Heart left ventricle (tissue), 16 donors: ENCODE results near the gene ABCA7. TPM values are rescaled to one million over a fixed set of nuclear protein-coding genes. Genes with fewer than 3 reads are reported as not detected.

Experiments
- ATAC-seq, 4 donors: fragments of 200-7000 bp; cut with Tn5 transposase; one replicate each; pipeline ENCODE4 v1.9.1; 2020 to 2022; ENCODE audit warnings: moderate library complexity in 4 of 4, mild to moderate bottlenecking in 3 of 4, moderate number of reproducible peaks in 1 of 4
- DNase-seq, 5 donors: peaks; one replicate each; pipeline ENCODE4 v3.0.0-alpha.2; 2020
- H3K27ac ChIP-seq, 12 donors: fragments of 200-600 bp; sonication (generic) in 4 of 12; one replicate each; pipeline versions ENCODE4 v1.5.0 to v1.8.0; 2016 to 2022; ENCODE audit warnings: mild to moderate bottlenecking in 2 of 12
- H3K27me3 ChIP-seq, 9 donors: fragments of 200-600 bp; sonication (generic) in 2 of 9; one replicate each; pipeline versions ENCODE4 v1.5.1 to v1.8.0; 2016 to 2022; ENCODE audit warnings: mild to moderate bottlenecking in 3 of 9
- H3K36me3 ChIP-seq, 9 donors: fragments of 200-600 bp; sonication (generic) in 2 of 9; one replicate each; pipeline versions ENCODE4 v1.5.0 to v1.8.0; 2018 to 2022; ENCODE audit warnings: mild to moderate bottlenecking in 2 of 9
- H3K4me1 ChIP-seq, 12 donors: fragments of 200-600 bp; sonication (generic) in 4 of 12; one replicate each; pipeline versions ENCODE4 v1.5.0 to v1.8.0; 2016 to 2022; ENCODE audit warnings: mild to moderate bottlenecking in 3 of 12
- H3K4me3 ChIP-seq, 12 donors: fragments of 200-600 bp; sonication (generic) in 4 of 12; one replicate each; pipeline versions ENCODE4 v1.5.0 to v1.8.0; 2017 to 2022; ENCODE audit warnings: mild to moderate bottlenecking in 9 of 12, moderate library complexity in 4 of 12
- H3K9me3 ChIP-seq, 12 donors: fragments of 200-600 bp; sonication (generic) in 4 of 12; one replicate each; pipeline versions ENCODE4 v1.5.0 to v1.8.0; 2016 to 2022; ENCODE audit warnings: mild to moderate bottlenecking in 1 of 12
- POLR2A ChIP-seq, 2 donors: fragments of 450-650 bp; IDR thresholded peaks; one replicate each; pipeline ENCODE4 v1.6.1; 2017; ENCODE audit warnings: antibody characterized with exemption in 2 of 2, mild to moderate bottlenecking in 2 of 2, moderate library complexity in 2 of 2
- WGBS, 4 donors: extraction: QIAGEN DNeasy Blood & Tissue Kit in 2 of 4; methylation state at CpG; one replicate each; pipeline versions ENCODE4 v1.1.5 to v1.1.7; 2013 to 2018; 5-methylcytosine and 5-hydroxymethylcytosine counted together
- intact Hi-C, 10 donors: fragments of 100-400 bp; cut with DNase I; formaldehyde crosslinking; loops; one replicate each; pipeline versions ENCODE4 v1.11.1 to v1.14.2; 2022
- polyA plus RNA-seq, 2 donors: library from polyadenylated mRNA; stranded (reverse); fragments of 200-250 nt; gene quantifications; one replicate each; pipeline ENCODE4 v1.2.3, GENCODE V29; 2013
- total RNA-seq, 9 donors: library from RNA; depleted of rRNA in 2 of 9; stranded (reverse); fragments of >200 nt in 2 of 9; fragmentation: NEBNext Ultra II Directional in 3 of 9; extraction: Animal tissue kit (Norgen Biotek cat#: 25700) in 3 of 9; gene quantifications; one replicate each; pipeline versions ENCODE4 v1.1.0 to v1.2.4, GENCODE V29; 2016 to 2023
- TF ChIP-seq, protein P1 (sequence below), 12 donors: fragments of 200-600 bp; sonication (generic) in 4 of 12; IDR thresholded peaks; one replicate each; pipeline versions ENCODE4 v1.5.0 to v1.8.0; 2018 to 2022; ENCODE audit warnings: antibody characterized with exemption in 12 of 12, mild to moderate bottlenecking in 5 of 12
- donor health status: ischemic (EF 13 %, LVEDD 7.1; RV severe dilation, severe dysfunction).
- donor health status: healthy with polysubstance abuse.
- donor health status: DM: no; HTN: yes; CAD: no.
- donor health status: DM: no; HTN: no; CAD: no.
- donor health status: ischemic (EF 25% LVEDD 6.9; RV normal size, moderate dysfunction).
- donor health status: ischemic (EF 25% LVEDD 5.7; RV mildly dilated, moderate dysfunction).
- donor health status: healthy.
- donor health status: DM: yes; HTN: yes; CAD: no.
- donor health status: ischemic (EF 35%, LVEDD 5.7; RV mildly dilated, moderate dysfunction).
- donor health status: nonischemic (EF 11% LVEDD 7.7; RV severe dilation, severe dysfunction).
- donor health status: DM: yes; HTN: yes; CAD: no.
- donor health status: PGD.
- donor health status: ischemic (EF 29% LVEDD 5.4; RV normal size, mild dysfunction).
- donor health status: nonischemic (EF 23%, LVEDD 6.1; RV moderate dilation, normal function).

Gene ABCA7
- total and polyA plus RNA-seq, 11 donors, result 2.9 to 12.4 (median 8.8) TPM

DNA sequence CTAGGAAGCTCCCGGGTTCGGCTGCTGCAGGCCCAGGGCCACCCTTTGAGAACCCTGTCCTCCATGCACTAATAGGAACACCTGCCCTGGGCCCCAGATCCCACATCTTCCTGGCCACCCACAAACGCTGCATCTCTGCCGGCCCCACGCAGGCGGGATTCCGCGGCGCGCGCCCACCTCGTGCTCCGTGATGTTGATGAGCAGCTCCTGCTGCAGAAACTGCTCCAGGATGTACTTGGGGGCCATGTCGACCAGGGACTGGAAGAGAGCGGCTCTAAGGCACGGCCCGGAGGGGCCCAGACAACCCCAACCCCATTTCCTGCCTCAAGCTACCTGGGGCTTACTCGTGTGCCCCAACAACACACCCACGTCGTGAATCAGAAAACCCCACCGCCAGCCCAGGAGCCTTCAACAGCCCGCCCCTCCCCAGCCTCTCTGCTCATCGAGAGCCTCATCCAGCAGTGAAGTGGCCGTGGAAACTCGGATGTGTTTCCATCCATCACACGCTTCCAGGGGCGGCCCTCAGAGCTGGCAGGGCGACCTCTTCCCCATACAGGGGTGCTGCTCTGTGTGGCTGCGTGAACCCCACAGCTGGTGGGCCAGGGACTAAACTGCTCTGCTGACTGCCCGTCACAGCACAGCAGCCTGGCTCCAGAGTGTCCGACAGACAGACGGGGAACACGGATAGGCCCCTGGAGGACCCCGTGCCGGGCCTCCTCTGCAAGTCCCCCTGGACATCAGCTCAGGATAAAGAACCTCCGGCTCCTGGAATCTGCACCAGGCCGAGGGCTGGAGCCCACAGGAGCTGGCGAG, 51.0 kb downstream of the ABCA7 start:
- DNase-seq (no peak), ATAC-seq (no peak)
- H3K27ac ChIP-seq, result no peak overlapping the region
- H3K4me1 ChIP-seq, result peaks cover 5 to 66% (median 14%) of the 10 kb centered on the region in 12 donors
- no peak for TF ChIP-seq POLR2A (IDR thresholded peaks at IDR 0.05)
- TF ChIP-seq, protein P1, sequence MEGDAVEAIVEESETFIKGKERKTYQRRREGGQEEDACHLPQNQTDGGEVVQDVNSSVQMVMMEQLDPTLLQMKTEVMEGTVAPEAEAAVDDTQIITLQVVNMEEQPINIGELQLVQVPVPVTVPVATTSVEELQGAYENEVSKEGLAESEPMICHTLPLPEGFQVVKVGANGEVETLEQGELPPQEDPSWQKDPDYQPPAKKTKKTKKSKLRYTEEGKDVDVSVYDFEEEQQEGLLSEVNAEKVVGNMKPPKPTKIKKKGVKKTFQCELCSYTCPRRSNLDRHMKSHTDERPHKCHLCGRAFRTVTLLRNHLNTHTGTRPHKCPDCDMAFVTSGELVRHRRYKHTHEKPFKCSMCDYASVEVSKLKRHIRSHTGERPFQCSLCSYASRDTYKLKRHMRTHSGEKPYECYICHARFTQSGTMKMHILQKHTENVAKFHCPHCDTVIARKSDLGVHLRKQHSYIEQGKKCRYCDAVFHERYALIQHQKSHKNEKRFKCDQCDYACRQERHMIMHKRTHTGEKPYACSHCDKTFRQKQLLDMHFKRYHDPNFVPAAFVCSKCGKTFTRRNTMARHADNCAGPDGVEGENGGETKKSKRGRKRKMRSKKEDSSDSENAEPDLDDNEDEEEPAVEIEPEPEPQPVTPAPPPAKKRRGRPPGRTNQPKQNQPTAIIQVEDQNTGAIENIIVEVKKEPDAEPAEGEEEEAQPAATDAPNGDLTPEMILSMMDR (IDR thresholded peaks at IDR 0.05), result no peak
- WGBS, 4 donors, result 93 to 95% (median 94%) methylated on average over 27 to 38 of the region's 38 CpGs
- no peaks in the 10 kb centered on the region for H3K9me3 ChIP-seq
- H3K36me3 ChIP-seq, result peaks cover 0 to 74% (median 47%) of the 10 kb centered on the region in 9 donors
- intact Hi-C loops, result loop anchor here in 1 of 10 donors (5.0 kb wide), 2 partner anchors 49 to 64 kb away; partner anchors contain the start of genes ABCA7 and CNN2
- no peaks in the 10 kb centered on the region for H3K27me3 ChIP-seq
- H3K4me3 ChIP-seq, result no peak overlapping the region

DNA sequence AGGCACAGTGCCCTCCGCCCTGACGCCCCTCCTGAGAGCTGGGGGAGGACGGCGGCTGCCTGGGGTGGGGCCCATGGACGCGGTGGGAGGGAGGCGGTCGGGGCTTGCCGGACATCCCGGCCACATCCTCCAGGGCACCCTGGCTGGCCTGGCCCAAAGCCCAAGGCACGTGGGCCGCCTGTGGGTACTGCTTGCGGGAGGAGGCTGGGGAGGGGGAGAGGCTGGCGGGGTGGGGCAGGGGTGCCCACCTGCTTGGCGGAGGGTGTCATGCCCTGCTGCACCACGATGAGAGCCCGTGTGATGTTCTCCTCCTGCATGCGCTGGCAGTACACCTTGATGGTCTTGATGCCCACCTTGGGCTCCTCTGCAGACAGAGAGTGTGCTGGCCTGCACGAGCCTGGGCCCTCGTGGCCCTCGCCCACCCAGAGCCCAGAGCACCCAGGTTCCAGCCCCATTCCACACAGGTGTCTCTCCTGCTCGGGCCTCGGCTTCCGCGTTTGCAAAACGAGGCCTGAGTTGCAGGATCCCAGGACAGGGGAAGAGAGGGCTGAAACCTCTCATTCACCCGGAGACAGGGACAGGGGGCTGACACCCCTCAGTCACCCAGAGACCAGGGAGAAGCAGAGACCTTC, 51.8 kb downstream of the ABCA7 start:
- intact Hi-C loops, result loop anchor here in 1 of 10 donors (5.0 kb wide), 2 partner anchors 49 to 64 kb away; partner anchors contain the start of genes ABCA7 and CNN2
- WGBS, 4 donors, result 77 to 96% (median 88%) methylated on average over 10 to 27 of the region's 27 CpGs
- Histone ChIP-seq H3K9me3 (no peaks in the 10 kb centered on the region), H3K27me3 (no peaks in the 10 kb centered on the region), H3K27ac (no peak overlapping the region), H3K4me3 (no peak overlapping the region), H3K36me3 (peaks cover 0 to 66% (median 47%) of the 10 kb centered on the region in 9 donors), H3K4me1 (peaks cover 5 to 64% (median 14%) of the 10 kb centered on the region in 12 donors)
- ATAC-seq (no peak), DNase-seq (no peak)
- TF ChIP-seq POLR2A (IDR thresholded peaks at IDR 0.05), result no peak
- TF ChIP-seq, protein P1 (IDR thresholded peaks at IDR 0.05), result no peak

DNA sequence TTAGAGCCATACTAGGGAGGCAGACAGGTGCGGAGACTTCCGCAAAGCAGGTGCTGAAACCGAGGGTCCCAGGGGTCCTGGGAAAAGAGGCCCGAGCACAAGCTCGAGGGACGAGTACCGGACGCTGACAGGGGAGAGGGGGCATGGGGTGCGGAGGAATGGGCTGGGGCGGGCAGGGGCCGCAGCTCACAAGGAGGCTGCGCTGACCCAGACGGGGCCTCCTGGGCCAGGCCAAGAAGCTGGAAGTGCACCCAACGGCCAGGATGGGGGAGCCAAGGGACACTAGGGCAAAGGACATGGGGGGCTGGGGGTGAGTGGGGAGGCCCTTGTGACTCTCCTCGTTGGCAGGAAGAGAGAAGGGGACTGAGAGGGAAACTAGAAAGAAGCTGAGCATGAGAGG, 53.4 kb downstream of the ABCA7 start:
- no peak overlapping the region for H3K27ac ChIP-seq
- intact Hi-C loops, result loop anchor here in 1 of 10 donors (5.0 kb wide), 2 partner anchors 51 to 66 kb away; partner anchors contain the start of genes ABCA7 and CNN2
- H3K4me1 ChIP-seq, result peaks cover 5 to 48% (median 13%) of the 10 kb centered on the region in 12 donors
- TF ChIP-seq, protein P1 (IDR thresholded peaks at IDR 0.05), result no peak
- TF ChIP-seq POLR2A (IDR thresholded peaks at IDR 0.05), result no peak
- peak overlapping the region in 5 of 12 donors; percentile 67 to 97 (median 88) for H3K4me3 ChIP-seq
- 82 to 86% (median 84%) methylated on average over 15 of the region's 15 CpGs for WGBS, 4 donors
- DNase-seq, result peak in 1 of 5 donors; percentile 20
- peaks cover 0 to 54% (median 44%) of the 10 kb centered on the region in 9 donors for H3K36me3 ChIP-seq
- ATAC-seq, result no peak
- H3K9me3 ChIP-seq, result no peaks in the 10 kb centered on the region
- no peaks in the 10 kb centered on the region for H3K27me3 ChIP-seq
